Endothelial cell of umbilical vein (primary cell): ENCODE data around the gene ELMO1.

Experiments used
- EZH2 ChIP-seq: IDR thresholded peaks from 2 replicates; pipeline ENCODE4 v1.6.1; 2012; ENCODE audit warnings: borderline replicate concordance, low read depth, mild to moderate bottlenecking, moderate library complexity, low read length, inconsistent platforms; ENCODE audit not compliant: severe bottlenecking
- FOS ChIP-seq: IDR thresholded peaks from 2 replicates; pipeline ENCODE4 v1.6.1; 2011; ENCODE audit warnings: mild to moderate bottlenecking, low read length, moderate library complexity, borderline replicate concordance; ENCODE audit not compliant: insufficient read depth
- JUN ChIP-seq: IDR thresholded peaks from 2 replicates; pipeline ENCODE4 v1.6.1; 2011; ENCODE audit warnings: borderline replicate concordance, low read depth; ENCODE audit not compliant: insufficient read length, insufficient read depth
- MAX ChIP-seq: IDR thresholded peaks from 2 replicates; pipeline ENCODE4 v1.6.1; 2011; ENCODE audit not compliant: insufficient read depth, insufficient read length
- POLR2A ChIP-seq: IDR thresholded peaks from 2 replicates; pipeline ENCODE4 v1.6.1; 2012; ENCODE audit warnings: low read depth, mild to moderate bottlenecking, control low read depth, low read length
- POLR2AphosphoS5 ChIP-seq: IDR thresholded peaks from 2 replicates; pipeline ENCODE4 v1.6.1; 2012; ENCODE audit warnings: low read depth, mild to moderate bottlenecking, control low read depth, low read length, moderate library complexity; ENCODE audit not compliant: insufficient read depth
- TF ChIP-seq, protein P1 (sequence below), 2 donors: IDR thresholded peaks; 1 replicate in 1 of 2; 2 replicates in 1 of 2; pipeline ENCODE4 v1.5.1; 2011; ENCODE audit warnings: low read length in 2 of 2, mild to moderate bottlenecking in 2 of 2, moderate library complexity in 2 of 2, control low read depth in 1 of 2, inconsistent platforms in 1 of 2, low read depth in 1 of 2; ENCODE audit not compliant: insufficient read depth in 1 of 2; ENCODE audit errors: extremely low read depth in 1 of 2

DNA sequence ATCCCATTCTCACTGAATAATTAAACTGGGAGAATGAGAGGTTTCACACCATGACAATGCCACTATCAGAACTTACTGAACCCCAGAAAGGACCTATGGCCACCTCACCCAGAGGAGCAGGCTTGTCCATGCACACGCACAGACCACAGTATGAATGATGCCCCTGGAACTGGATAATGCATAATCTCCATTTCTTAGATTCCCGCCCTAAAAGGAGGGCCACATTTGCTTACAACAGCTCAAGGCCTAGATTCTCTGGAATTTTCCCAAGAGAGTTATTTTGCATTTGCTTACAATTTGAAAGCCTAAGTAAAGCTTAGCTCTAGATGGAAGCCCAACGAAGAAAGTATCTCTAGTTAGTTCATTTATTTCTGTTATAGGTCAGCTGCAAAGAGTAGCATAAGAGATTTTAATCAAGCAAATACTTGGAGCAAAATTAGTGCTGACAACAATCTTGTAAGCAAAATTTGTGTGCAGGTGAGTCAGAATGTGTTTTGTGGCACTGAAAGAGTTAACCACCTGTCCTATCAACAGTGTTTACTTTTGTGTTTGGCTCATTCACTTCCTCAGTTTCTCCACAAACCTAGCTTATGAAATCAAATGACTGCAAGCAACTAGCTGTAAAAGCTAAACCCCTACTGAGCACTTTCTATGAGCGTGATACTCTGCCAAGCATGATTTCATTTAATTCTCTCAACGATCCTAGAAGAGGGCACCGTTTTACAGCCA, 32.1 kb downstream of the ELMO1 start:
- TF ChIP-seq, protein P1, sequence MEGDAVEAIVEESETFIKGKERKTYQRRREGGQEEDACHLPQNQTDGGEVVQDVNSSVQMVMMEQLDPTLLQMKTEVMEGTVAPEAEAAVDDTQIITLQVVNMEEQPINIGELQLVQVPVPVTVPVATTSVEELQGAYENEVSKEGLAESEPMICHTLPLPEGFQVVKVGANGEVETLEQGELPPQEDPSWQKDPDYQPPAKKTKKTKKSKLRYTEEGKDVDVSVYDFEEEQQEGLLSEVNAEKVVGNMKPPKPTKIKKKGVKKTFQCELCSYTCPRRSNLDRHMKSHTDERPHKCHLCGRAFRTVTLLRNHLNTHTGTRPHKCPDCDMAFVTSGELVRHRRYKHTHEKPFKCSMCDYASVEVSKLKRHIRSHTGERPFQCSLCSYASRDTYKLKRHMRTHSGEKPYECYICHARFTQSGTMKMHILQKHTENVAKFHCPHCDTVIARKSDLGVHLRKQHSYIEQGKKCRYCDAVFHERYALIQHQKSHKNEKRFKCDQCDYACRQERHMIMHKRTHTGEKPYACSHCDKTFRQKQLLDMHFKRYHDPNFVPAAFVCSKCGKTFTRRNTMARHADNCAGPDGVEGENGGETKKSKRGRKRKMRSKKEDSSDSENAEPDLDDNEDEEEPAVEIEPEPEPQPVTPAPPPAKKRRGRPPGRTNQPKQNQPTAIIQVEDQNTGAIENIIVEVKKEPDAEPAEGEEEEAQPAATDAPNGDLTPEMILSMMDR (IDR thresholded peaks at IDR 0.05; ENCODE audit: extremely low read depth in 1 of 2, insufficient read depth in 1 of 2, low read depth in 1 of 2, low read length in 2 of 2) = no peak
- no peak for TF ChIP-seq POLR2A
- TF ChIP-seq EZH2 = no peak
- no peak for TF ChIP-seq POLR2AphosphoS5
- TF ChIP-seq FOS = no peak
- TF ChIP-seq JUN = no peak
- TF ChIP-seq MAX = no peak
